ENCODE measurements around the gene AGAP1. TPM values are rescaled to one million over a fixed set of nuclear protein-coding genes. Genes with fewer than 3 reads are reported as not detected.

AGAP1 gene
- total RNA-seq, 1 donor from 2014 or later, result 47.2 TPM

DNA sequence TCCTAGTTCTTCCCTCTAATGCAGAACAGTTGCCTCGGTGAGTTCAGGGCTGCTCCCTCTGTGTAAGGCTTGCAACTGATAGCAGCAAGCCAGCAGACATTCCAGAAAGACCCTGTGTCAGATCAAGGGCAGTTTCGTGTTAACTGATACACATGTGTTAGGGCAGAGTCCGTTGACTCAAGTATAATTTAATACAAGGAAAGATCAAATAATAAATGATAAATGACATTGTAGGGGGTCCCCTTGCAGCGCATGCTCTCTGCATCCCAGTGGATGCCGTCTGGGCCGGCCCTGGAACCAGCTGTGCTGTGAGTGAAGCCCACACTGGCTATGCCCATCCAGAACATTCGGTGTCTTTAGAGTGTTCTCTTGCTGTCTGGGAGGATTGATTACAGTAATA lies 180.3 kb downstream of the AGAP1 start:
- H3K9me3 Mint-ChIP-seq (ENCODE audit: low read depth), result no peaks in the 10 kb centered on the region
- H3K4me3 Mint-ChIP-seq (ENCODE audit: low read depth), result no peak overlapping the region
- H3K27me3 Mint-ChIP-seq, result peaks cover 20% of the 10 kb centered on the region
- TF ChIP-seq, protein P1, sequence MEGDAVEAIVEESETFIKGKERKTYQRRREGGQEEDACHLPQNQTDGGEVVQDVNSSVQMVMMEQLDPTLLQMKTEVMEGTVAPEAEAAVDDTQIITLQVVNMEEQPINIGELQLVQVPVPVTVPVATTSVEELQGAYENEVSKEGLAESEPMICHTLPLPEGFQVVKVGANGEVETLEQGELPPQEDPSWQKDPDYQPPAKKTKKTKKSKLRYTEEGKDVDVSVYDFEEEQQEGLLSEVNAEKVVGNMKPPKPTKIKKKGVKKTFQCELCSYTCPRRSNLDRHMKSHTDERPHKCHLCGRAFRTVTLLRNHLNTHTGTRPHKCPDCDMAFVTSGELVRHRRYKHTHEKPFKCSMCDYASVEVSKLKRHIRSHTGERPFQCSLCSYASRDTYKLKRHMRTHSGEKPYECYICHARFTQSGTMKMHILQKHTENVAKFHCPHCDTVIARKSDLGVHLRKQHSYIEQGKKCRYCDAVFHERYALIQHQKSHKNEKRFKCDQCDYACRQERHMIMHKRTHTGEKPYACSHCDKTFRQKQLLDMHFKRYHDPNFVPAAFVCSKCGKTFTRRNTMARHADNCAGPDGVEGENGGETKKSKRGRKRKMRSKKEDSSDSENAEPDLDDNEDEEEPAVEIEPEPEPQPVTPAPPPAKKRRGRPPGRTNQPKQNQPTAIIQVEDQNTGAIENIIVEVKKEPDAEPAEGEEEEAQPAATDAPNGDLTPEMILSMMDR (IDR thresholded peaks at IDR 0.05; ENCODE audit: unreplicated experiment), result no peak
- peaks cover 8% of the 10 kb centered on the region for H3K4me1 Mint-ChIP-seq (ENCODE audit: low read depth)
- no peaks in the 10 kb centered on the region for H3K36me3 Mint-ChIP-seq (ENCODE audit: insufficient read depth)
- DNase-seq (ENCODE audit: low spot score, unreplicated experiment), result no peak
- no peak overlapping the region for H3K27ac Mint-ChIP-seq

DNA sequence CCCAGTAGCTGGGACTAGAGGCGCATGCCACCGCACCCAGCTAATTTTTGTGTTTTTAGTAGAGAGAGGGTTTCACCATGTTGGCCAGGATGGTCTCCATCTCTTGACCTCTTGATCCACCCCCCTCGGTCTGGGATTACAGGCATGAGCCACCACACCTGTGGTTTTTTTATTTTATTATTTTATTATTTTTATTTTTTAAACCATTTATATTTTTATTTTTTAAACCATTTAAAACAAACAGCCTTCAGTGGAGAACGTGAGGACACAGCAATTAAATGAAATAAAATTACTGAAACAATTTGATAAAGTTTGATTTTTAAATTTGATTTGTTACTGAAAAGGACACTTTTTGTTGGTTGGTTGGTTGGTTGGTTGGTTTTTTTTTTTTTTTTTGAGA lies 181.0 kb downstream of the AGAP1 start:
- peaks cover 12% of the 10 kb centered on the region for H3K4me1 Mint-ChIP-seq (ENCODE audit: low read depth)

DNA sequence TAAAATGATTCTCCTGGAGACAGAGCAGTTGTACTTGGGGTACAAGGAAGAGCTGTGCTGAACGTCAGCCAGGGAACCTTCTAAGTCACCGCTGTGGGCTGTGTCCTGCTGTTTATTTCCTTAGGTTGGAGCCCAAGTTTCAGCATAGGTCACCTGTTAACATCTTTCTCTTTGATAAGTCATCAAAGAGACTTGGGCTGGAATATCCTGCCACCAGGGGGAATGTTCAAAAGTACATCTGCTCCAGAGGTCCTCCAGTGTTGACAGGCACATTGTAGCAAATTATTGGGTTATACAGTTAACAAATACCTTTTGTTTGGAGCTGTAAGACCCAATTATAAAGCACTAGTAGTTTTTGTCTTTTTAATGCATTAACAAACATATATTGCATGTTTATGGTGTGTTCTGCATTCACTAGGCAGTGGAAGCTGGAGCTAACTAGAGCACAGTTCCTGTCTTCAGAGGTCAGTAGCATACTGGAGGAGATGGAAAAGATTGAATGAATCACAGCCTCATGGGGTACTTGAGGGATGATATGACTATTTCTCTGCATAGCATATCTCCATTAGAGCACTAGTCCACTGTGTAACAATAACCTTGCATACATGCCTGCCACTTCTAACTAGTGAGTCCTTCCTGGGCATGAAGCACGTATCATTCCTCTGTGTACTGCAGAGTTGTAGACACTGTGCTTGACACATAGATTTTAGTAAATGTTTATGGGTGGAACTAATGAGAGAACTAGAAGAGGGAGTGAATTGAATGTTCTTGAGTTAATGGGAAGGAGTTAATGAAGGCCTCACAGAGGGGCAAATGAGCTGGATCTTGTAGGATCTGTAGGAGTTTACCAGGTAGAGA lies 182.1 kb downstream of the AGAP1 start:
- no peaks in the 10 kb centered on the region for H3K9me3 Mint-ChIP-seq (ENCODE audit: low read depth)
- no peak overlapping the region for H3K4me3 Mint-ChIP-seq (ENCODE audit: low read depth)
- no peak overlapping the region for H3K27ac Mint-ChIP-seq
- TF ChIP-seq, protein P1 (IDR thresholded peaks at IDR 0.05; ENCODE audit: unreplicated experiment), result no peak
- peaks cover 20% of the 10 kb centered on the region for H3K27me3 Mint-ChIP-seq
- H3K4me1 Mint-ChIP-seq (ENCODE audit: low read depth), result peaks cover 15% of the 10 kb centered on the region
- no peak for DNase-seq (ENCODE audit: low spot score, unreplicated experiment)
- no peaks in the 10 kb centered on the region for H3K36me3 Mint-ChIP-seq (ENCODE audit: insufficient read depth)

More for the DNA sequence above, 181.0 kb downstream of the AGAP1 start:
- H3K27me3 Mint-ChIP-seq, result peaks cover 20% of the 10 kb centered on the region
- TF ChIP-seq, protein P1 (IDR thresholded peaks at IDR 0.05; ENCODE audit: unreplicated experiment), result no peak
- no peaks in the 10 kb centered on the region for H3K36me3 Mint-ChIP-seq (ENCODE audit: insufficient read depth)
- no peak overlapping the region for H3K27ac Mint-ChIP-seq
- H3K4me3 Mint-ChIP-seq (ENCODE audit: low read depth), result no peak overlapping the region
- no peak for DNase-seq (ENCODE audit: low spot score, unreplicated experiment)
- H3K9me3 Mint-ChIP-seq (ENCODE audit: low read depth), result no peaks in the 10 kb centered on the region

DNA sequence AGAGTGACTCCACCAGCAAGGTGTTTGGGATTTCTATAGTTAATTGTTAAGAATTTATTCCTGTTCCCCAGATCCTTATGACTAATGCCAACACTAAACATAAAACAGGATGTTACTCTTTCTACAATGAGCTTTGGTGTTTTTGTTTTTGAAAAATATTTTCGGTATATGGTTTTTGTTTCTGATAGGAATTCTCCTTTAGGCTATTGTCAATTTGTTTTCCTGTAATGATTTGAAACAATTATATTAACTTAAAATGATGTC lies 182.6 kb downstream of the AGAP1 start:
- Mint-ChIP-seq H3K36me3 (ENCODE audit: insufficient read depth) (no peaks in the 10 kb centered on the region), H3K27me3 (peaks cover 18% of the 10 kb centered on the region), H3K4me3 (ENCODE audit: low read depth) (no peak overlapping the region), H3K9me3 (ENCODE audit: low read depth) (no peaks in the 10 kb centered on the region), H3K27ac (no peak overlapping the region), H3K4me1 (ENCODE audit: low read depth) (peaks cover 14% of the 10 kb centered on the region)
- TF ChIP-seq, protein P1 (IDR thresholded peaks at IDR 0.05; ENCODE audit: unreplicated experiment), result no peak
- no peak for DNase-seq (ENCODE audit: low spot score, unreplicated experiment)

DNA sequence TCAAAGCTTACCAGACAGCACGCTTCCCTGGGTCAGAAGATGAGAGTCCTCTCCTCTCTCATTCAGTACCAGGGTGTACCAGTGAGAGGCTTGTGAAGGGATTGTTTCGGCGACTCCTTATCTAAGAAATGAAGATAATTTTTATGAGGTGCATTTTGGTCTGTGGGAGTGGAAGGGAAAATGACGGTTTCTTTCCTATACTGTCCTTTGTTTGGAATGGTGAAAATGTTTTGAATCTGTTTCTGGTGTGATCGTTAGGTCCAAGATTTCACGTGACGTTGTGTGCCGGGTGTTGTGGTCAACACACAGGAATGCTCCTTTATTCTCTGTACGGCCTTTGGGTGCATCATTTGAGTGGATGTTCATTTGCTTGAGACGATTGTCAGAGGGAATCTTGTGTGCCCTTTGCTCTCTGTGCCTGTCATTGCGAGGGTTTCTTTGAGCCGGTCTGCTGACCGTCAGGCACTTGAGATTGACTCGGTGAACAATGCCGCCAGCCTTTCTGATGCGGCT lies 183.5 kb downstream of the AGAP1 start:
- TF ChIP-seq, protein P1 (IDR thresholded peaks at IDR 0.05; ENCODE audit: unreplicated experiment), result no peak
- Mint-ChIP-seq H3K4me1 (ENCODE audit: low read depth) (peaks cover 9% of the 10 kb centered on the region), H3K36me3 (ENCODE audit: insufficient read depth) (no peaks in the 10 kb centered on the region), H3K27me3 (peaks cover 9% of the 10 kb centered on the region), H3K27ac (no peak overlapping the region), H3K4me3 (ENCODE audit: low read depth) (no peak overlapping the region), H3K9me3 (ENCODE audit: low read depth) (no peaks in the 10 kb centered on the region)
- DNase-seq (ENCODE audit: low spot score, unreplicated experiment), result no peak

Measured in progenitor cell of endocrine pancreas (in vitro differentiated cells).